Neuronal stem cell (in vitro differentiated cells): ENCODE data around the gene CPEB3. TPM values are rescaled to one million over a fixed set of nuclear protein-coding genes. Genes with fewer than 3 reads are reported as not detected.

Experiments
- DNase-seq: peaks from one replicate; pipeline ENCODE4 v3.0.0-alpha.2; 2013; ENCODE audit warnings: low spot score
- H2AFZ ChIP-seq: one replicate; pipeline ENCODE4 v1.6.1; 2013; ENCODE audit warnings: mild to moderate bottlenecking, low read length, inconsistent platforms
- H2AK5ac ChIP-seq: 2 replicates; pipeline ENCODE4 v1.6.1; 2013; ENCODE audit warnings: low read depth, mild to moderate bottlenecking, inconsistent platforms, low read length, moderate library complexity, mixed read lengths
- H2BK120ac ChIP-seq: 2 replicates; pipeline ENCODE4 v1.6.1; 2013; ENCODE audit warnings: low read depth, mild to moderate bottlenecking, inconsistent platforms, low read length, moderate library complexity, mixed read lengths
- H2BK12ac ChIP-seq: one replicate; pipeline ENCODE4 v1.6.1; 2013; ENCODE audit warnings: low read length, inconsistent platforms
- H2BK15ac ChIP-seq: 2 replicates; pipeline ENCODE4 v1.6.1; 2013; ENCODE audit warnings: mild to moderate bottlenecking, low read length, inconsistent platforms, mixed read lengths
- H2BK5ac ChIP-seq: one replicate; pipeline ENCODE4 v1.6.1; 2013; ENCODE audit warnings: inconsistent platforms, mild to moderate bottlenecking, low read length, moderate library complexity
- H3K14ac ChIP-seq: one replicate; pipeline ENCODE4 v1.6.1; 2013; ENCODE audit warnings: low read length, inconsistent platforms
- H3K18ac ChIP-seq: 2 replicates; pipeline ENCODE4 v1.6.1; 2013; ENCODE audit warnings: low read length, inconsistent platforms
- H3K23ac ChIP-seq: 2 replicates; pipeline ENCODE4 v1.6.1; 2013; ENCODE audit warnings: low read depth, mild to moderate bottlenecking, mixed read lengths, low read length, inconsistent platforms; ENCODE audit not compliant: poor library complexity
- H3K27ac ChIP-seq: replicated peaks from 3 replicates; pipeline ENCODE4 v1.5.1; 2013; ENCODE audit warnings: low read length, inconsistent platforms
- H3K27me3 ChIP-seq, 3 experiments: 2 replicates each; pipeline ENCODE4 v1.6.1; 2013; ENCODE audit warnings: low read length in 3 of 3, mild to moderate bottlenecking in 2 of 3, inconsistent platforms in 1 of 3, low read depth in 1 of 3, mixed read lengths in 1 of 3, moderate library complexity in 1 of 3; ENCODE audit not compliant: control insufficient read depth in 3 of 3, insufficient read depth in 3 of 3
- H3K36me3 ChIP-seq, 2 donors: replicated peaks in 1 of 2; 2 replicates each; pipeline ENCODE4 v1.6.1; 2013; ENCODE audit warnings: low read length in 2 of 2; ENCODE audit not compliant: control insufficient read depth in 2 of 2, insufficient read depth in 2 of 2
- H3K4ac ChIP-seq: 2 replicates; pipeline ENCODE4 v1.6.1; 2013; ENCODE audit warnings: inconsistent platforms, mild to moderate bottlenecking, low read length, moderate library complexity
- H3K4me1 ChIP-seq, 2 donors: 1 replicate in 1 of 2; 2 replicates in 1 of 2; pipeline ENCODE4 v1.6.1; 2013; ENCODE audit warnings: low read length in 2 of 2, low read depth in 1 of 2; ENCODE audit not compliant: control insufficient read depth in 2 of 2, insufficient read depth in 1 of 2
- H3K4me2 ChIP-seq: one replicate; pipeline ENCODE4 v1.6.1; 2013; ENCODE audit warnings: mild to moderate bottlenecking, low read length, inconsistent platforms; ENCODE audit not compliant: insufficient read depth, poor library complexity, severe bottlenecking
- H3K4me3 ChIP-seq, 2 donors: 2 replicates each; pipeline ENCODE4 v1.5.1; 2013; ENCODE audit warnings: low read length in 2 of 2, mild to moderate bottlenecking in 2 of 2, inconsistent platforms in 1 of 2, moderate library complexity in 1 of 2
- H3K79me1 ChIP-seq: one replicate; pipeline ENCODE4 v1.6.1; 2013; ENCODE audit warnings: low read depth, mild to moderate bottlenecking, inconsistent platforms, low read length, moderate library complexity
- H3K9ac ChIP-seq: one replicate; pipeline ENCODE4 v1.6.1; 2013; ENCODE audit warnings: mild to moderate bottlenecking, low read depth, low read length, inconsistent platforms; ENCODE audit not compliant: poor library complexity
- H3K9me3 ChIP-seq, 2 donors: replicated peaks in 1 of 2; 2 replicates each; pipeline versions ENCODE3 to v1.6.1; 2013; ENCODE audit warnings: low read length in 2 of 2, mild to moderate bottlenecking in 2 of 2, inconsistent platforms in 1 of 2, low read depth in 1 of 2, mixed read lengths in 1 of 2, moderate library complexity in 1 of 2; ENCODE audit not compliant: control insufficient read depth in 2 of 2, insufficient read depth in 1 of 2
- H4K8ac ChIP-seq: one replicate; pipeline ENCODE4 v1.6.1; 2013; ENCODE audit warnings: low read depth, mild to moderate bottlenecking, inconsistent platforms, low read length, moderate library complexity
- H4K91ac ChIP-seq: one replicate; pipeline ENCODE4 v1.6.1; 2013; ENCODE audit warnings: low read length, low read depth, mild to moderate bottlenecking, inconsistent platforms; ENCODE audit not compliant: poor library complexity
- WGBS, 2 donors: extraction: QIAGEN DNeasy Blood & Tissue Kit; methylation state at CpG; one replicate each; pipeline ENCODE4 v1.1.7; 2013; ENCODE audit warnings: missing lambda C conversion rate in 2 of 2, mixed read lengths in 1 of 2; ENCODE audit not compliant: insufficient read length in 2 of 2, insufficient replicate concordance in 1 of 2; ENCODE audit errors: extremely low coverage in 2 of 2; 5-methylcytosine and 5-hydroxymethylcytosine counted together
- small RNA-seq: library from polyadenylated mRNA; stranded (forward); fragments of <200 nt; extraction: miRNeasy Mini kit (QIAGEN cat#:217004); gene quantifications from one replicate; pipeline ENCODE3, GENCODE V24; 2013; ENCODE audit not compliant: insufficient read depth

CPEB3 gene

DNA sequence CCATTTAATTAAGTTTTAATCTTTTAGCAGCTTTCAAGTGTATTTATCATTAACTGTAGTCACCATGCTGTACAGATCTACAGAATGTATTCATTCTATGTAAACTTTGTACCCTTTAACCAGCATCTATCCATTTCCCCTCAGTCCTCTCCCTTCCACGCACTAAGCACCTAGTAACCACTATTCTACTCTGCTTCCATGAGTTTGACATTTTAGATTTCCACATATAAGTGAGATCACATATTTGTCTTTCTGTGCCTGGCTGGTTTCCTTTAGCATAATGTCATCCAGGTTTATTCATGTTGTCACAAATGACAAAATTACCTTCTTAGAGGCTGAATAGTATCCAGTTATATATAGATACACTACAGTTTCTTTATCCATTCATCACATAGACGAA lies 287.6 kb downstream of the CPEB3 start:
- no peak overlapping the region for H3K27ac ChIP-seq
- no peak overlapping the region for H2BK5ac ChIP-seq
- no peak overlapping the region for H2AK5ac ChIP-seq
- DNase-seq, result no peak
- no peak overlapping the region for H3K4ac ChIP-seq
- H2BK12ac ChIP-seq, result no peak overlapping the region
- no peaks in the 10 kb centered on the region for H3K27me3 ChIP-seq
- no peak overlapping the region for H3K9ac ChIP-seq
- no peak overlapping the region for H3K14ac ChIP-seq
- no peak overlapping the region for H2BK15ac ChIP-seq
- no peak overlapping the region for H2AFZ ChIP-seq
- peaks cover 0 to 20% of the 10 kb centered on the region in 2 donors for H3K9me3 ChIP-seq
- WGBS, 2 donors, result no CpG with 5 or more reads among the region's 2 CpGs
- no peak overlapping the region for H3K23ac ChIP-seq
- no peak overlapping the region for H3K18ac ChIP-seq
- no peaks in the 10 kb centered on the region for H3K79me1 ChIP-seq
- H4K91ac ChIP-seq, result no peak overlapping the region
- H3K4me1 ChIP-seq, result no peaks in the 10 kb centered on the region
- H3K4me3 ChIP-seq, result no peak overlapping the region
- H3K4me2 ChIP-seq, result no peak overlapping the region
- peaks cover 7 to 95% of the 10 kb centered on the region in 2 donors for H3K36me3 ChIP-seq
- H4K8ac ChIP-seq, result no peak overlapping the region
- H2BK120ac ChIP-seq, result no peak overlapping the region

DNA sequence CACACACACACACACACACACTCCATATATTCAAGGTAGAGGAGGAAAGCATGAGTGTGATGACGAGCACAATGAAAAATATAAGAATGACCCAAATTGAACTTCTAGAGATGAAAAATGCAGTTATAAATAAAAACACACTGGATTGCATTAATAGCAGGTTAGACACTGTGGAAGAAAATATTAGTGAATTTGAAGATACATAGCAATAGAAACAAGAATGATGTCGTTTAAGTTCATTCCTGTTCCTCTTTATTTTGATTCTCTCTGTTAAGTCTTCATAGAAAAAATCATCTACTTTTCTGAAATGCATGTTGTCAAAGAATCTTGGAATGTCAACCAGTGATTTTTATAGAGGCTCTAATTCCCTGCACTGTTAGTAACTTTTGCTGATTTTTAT lies 288.9 kb downstream of the CPEB3 start:
- no peak overlapping the region for H2BK12ac ChIP-seq
- H3K4me3 ChIP-seq, result no peak overlapping the region
- H3K18ac ChIP-seq, result no peak overlapping the region
- H2BK120ac ChIP-seq, result no peak overlapping the region
- H4K91ac ChIP-seq, result no peak overlapping the region
- no peak overlapping the region for H3K4me2 ChIP-seq
- no peak overlapping the region for H2AK5ac ChIP-seq
- H3K36me3 ChIP-seq, result peaks cover 10 to 96% of the 10 kb centered on the region in 2 donors
- no peak overlapping the region for H3K4ac ChIP-seq
- no peak overlapping the region for H2BK15ac ChIP-seq
- H4K8ac ChIP-seq, result no peak overlapping the region
- no peak overlapping the region for H2AFZ ChIP-seq
- WGBS, 2 donors, result no CpG with 5 or more reads among the region's 2 CpGs
- no peak overlapping the region for H3K27ac ChIP-seq
- no peaks in the 10 kb centered on the region for H3K4me1 ChIP-seq
- H3K79me1 ChIP-seq, result no peaks in the 10 kb centered on the region
- H3K14ac ChIP-seq, result no peak overlapping the region
- H3K9ac ChIP-seq, result no peak overlapping the region
- H3K9me3 ChIP-seq, result peaks cover 0 to 20% of the 10 kb centered on the region in 2 donors
- no peak overlapping the region for H3K23ac ChIP-seq
- DNase-seq, result no peak
- H2BK5ac ChIP-seq, result no peak overlapping the region
- H3K27me3 ChIP-seq, result no peaks in the 10 kb centered on the region

DNA sequence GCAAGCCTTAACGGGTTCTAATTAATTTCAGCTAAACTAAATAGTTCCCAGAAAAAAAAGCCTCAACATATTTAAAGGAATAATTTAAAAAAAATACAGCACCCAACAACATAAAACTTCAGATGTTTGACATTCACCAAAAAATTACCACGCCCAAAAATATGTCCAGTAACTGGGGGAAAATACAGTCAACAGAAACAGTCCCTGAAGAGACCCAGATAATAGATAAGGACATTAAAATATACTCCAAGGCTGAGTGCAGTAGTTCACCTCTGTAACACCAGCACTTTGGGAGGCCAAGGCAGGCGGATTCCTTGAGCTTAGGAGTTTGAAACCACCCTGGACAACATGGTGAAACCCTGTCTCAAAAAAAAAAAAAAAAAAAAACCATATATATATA lies 289.3 kb downstream of the CPEB3 start:
- Histone ChIP-seq H3K9me3 (peaks cover 0 to 20% of the 10 kb centered on the region in 2 donors), H2AK5ac (no peak overlapping the region), H3K4me2 (no peak overlapping the region), H3K4me3 (no peak overlapping the region), H2BK120ac (no peak overlapping the region), H3K79me1 (no peaks in the 10 kb centered on the region), H4K8ac (no peak overlapping the region), H3K14ac (no peak overlapping the region), H3K9ac (no peak overlapping the region), H3K18ac (no peak overlapping the region), H3K36me3 (peaks cover 10 to 96% of the 10 kb centered on the region in 2 donors), H2BK15ac (no peak overlapping the region), H2AFZ (no peak overlapping the region), H3K4ac (no peak overlapping the region), H2BK5ac (no peak overlapping the region), H2BK12ac (no peak overlapping the region), H3K23ac (no peak overlapping the region), H3K27me3 (no peaks in the 10 kb centered on the region), H3K27ac (no peak overlapping the region), H3K4me1 (no peaks in the 10 kb centered on the region), H4K91ac (no peak overlapping the region)
- no peak for DNase-seq
- WGBS, 2 donors, result no CpG with 5 or more reads among the region's 3 CpGs

Small RNA genes within 50 kb of the gene (small RNA-seq; reads per million reads assigned to genes)
- gene RF00019, result not detected
- not detected for gene RF00402
- gene RF00622, result not detected
- not detected for gene RNY3P12
